ENCODE results near the gene NEAT1. TPM values are rescaled to one million over a fixed set of nuclear protein-coding genes. Genes with fewer than 3 reads are reported as not detected.

Gene NEAT1
- total RNA-seq, 4 donors from 2014 or later, result 24.1 to 472 (median 32.8) TPM

GRCh38 chr11:65414776-65415498 is 7.7 kb upstream of the NEAT1 start:
- H3K27ac ChIP-seq, result peak overlapping the region; percentile 98 to 100 (median 100)
- H3K36me3 ChIP-seq, result peaks cover 0 to 12% of the 10 kb centered on the region in 2 donors
- DNase-seq, result no peak
- H3K9me3 ChIP-seq, result no peaks in the 10 kb centered on the region
- peaks cover 27 to 57% of the 10 kb centered on the region in 2 donors for H3K4me1 ChIP-seq
- intact Hi-C loops (cut with DNase I; ENCODE audit: low total_unique reads) (loop anchor here (1.0 kb wide), 1 partner anchor 49 kb away; no protein-coding TSS in a partner anchor), in situ Hi-C loops (cut with MboI; ENCODE audit: low sequenced_read_pairs in 4 of 4) (loop anchor here in 3 of 4 donors (5.0 to 10.0 kb wide), 5 partner anchors 33 to 97 kb away; partner anchors contain the start of gene SLC25A45 (in 1 of the 3))
- no peak for ATAC-seq
- no peak overlapping the region for H3K4me3 ChIP-seq
- H3K27me3 ChIP-seq, result no peaks in the 10 kb centered on the region
- no peak for TF ChIP-seq POLR2A (IDR thresholded peaks at IDR 0.05)
- no peak for TF ChIP-seq CTCF (IDR thresholded peaks at IDR 0.05 in 4 of 5, conservative IDR thresholded peaks at IDR 0.05 in 1 of 5)

GRCh38 chr11:65415499-65416340 is 6.9 kb upstream of the NEAT1 start:
- peaks cover 33 to 64% of the 10 kb centered on the region in 2 donors for H3K4me1 ChIP-seq
- no peak for ATAC-seq
- no peaks in the 10 kb centered on the region for H3K9me3 ChIP-seq
- peaks cover 0 to 9% of the 10 kb centered on the region in 2 donors for H3K36me3 ChIP-seq
- in situ Hi-C loops (cut with MboI; ENCODE audit: low sequenced_read_pairs in 4 of 4), result loop anchor here in 3 of 4 donors (5.0 to 10.0 kb wide), 5 partner anchors 33 to 97 kb away; partner anchors contain the start of gene SLC25A45 (in 1 of the 3)
- no peaks in the 10 kb centered on the region for H3K27me3 ChIP-seq
- peak overlapping the region; percentile 98 to 100 (median 100) for H3K27ac ChIP-seq
- H3K4me3 ChIP-seq, result peak overlapping the region; percentile 46 to 92 (median 64)
- TF ChIP-seq CTCF (IDR thresholded peaks at IDR 0.05 in 4 of 5, conservative IDR thresholded peaks at IDR 0.05 in 1 of 5) (no peak), POLR2A (IDR thresholded peaks at IDR 0.05) (no peak)
- DNase-seq, result peak in 1 of 2 donors; percentile 65
- intact Hi-C loops (cut with DNase I; ENCODE audit: low total_unique reads), result loop anchor here (1.0 to 2.0 kb wide), 4 partner anchors 33 to 95 kb away; partner anchors contain the start of gene SLC25A45

- in situ Hi-C loops (cut with MboI; ENCODE audit: low sequenced_read_pairs in 4 of 4), result loop anchor here in 3 of 4 donors (5.0 to 10.0 kb wide), 5 partner anchors 34 to 96 kb away; partner anchors contain the start of gene SLC25A45 (in 1 of the 3)
Observed at GRCh38 chr11:65416341-65416824, 6.2 kb upstream of the NEAT1 start.

More at GRCh38 chr11:65416341-65416824, 6.2 kb upstream of the NEAT1 start:
- TF ChIP-seq POLR2A (IDR thresholded peaks at IDR 0.05), result no peak
- TF ChIP-seq CTCF (IDR thresholded peaks at IDR 0.05 in 4 of 5, conservative IDR thresholded peaks at IDR 0.05 in 1 of 5), result peak in 3 of 5 experiments; percentile 97 to 99 (median 97)
- peaks cover 37 to 66% of the 10 kb centered on the region in 2 donors for H3K4me1 ChIP-seq
- ATAC-seq (peak; percentile 10 to 11), DNase-seq (peak; percentile 87 to 92)
- intact Hi-C loops (cut with DNase I; ENCODE audit: low total_unique reads), result loop anchor here (1.0 to 2.0 kb wide), 3 partner anchors 34 to 94 kb away; partner anchors contain the start of gene SLC25A45
- peak overlapping the region; percentile 98 to 100 (median 100) for H3K27ac ChIP-seq
- H3K27me3 ChIP-seq, result no peaks in the 10 kb centered on the region
- no peaks in the 10 kb centered on the region for H3K9me3 ChIP-seq
- peaks cover 0 to 2% of the 10 kb centered on the region in 2 donors for H3K36me3 ChIP-seq
- peak overlapping the region; percentile 46 to 92 (median 64) for H3K4me3 ChIP-seq

Data from gastrocnemius medialis (tissue), 4 donors.